Measurements from ENCODE around the gene EXOC7.

EXOC7 gene

DNA sequence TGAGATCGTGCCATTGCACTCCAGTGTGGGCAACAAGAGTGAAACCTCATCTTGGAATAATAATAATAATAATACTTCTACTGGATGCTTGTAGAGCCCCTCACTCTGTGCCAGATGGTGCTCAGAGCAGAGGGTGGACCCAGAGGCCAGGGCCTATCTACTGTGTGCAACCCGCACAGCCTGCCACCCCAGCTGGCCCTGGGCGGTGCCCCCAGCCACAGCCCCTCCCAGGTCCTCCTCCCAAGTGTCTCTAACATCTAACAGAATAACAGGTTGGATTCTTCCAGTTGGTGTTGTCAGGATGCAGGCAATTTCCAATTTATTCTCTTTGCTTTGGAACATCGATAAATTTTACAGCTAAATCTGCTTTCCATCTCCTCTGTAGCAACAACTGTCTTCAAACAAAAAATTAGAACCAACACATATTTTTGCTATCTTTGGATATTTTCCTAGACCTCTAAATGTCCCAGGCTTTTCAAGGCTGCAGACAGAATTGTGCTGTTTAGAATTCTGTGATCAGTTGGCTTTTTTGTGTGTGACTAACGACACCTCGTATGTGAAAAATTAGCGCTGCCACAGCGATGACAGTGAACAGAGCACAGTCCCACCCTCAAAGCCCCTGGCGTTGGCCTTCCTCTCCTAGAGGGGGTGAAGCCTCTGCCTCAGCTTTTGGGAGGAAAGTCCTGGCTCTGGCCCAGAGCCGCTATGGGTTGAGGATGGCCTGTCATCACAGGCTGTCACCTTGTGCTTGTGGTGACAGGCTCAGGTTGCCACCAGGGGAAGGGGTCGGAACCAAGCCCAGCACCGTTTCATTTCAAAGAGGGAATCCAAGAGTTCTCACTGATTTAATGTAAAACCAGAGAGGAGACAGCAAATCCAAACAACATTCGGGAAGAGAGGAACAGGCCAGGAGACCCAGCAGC lies 68.9 kb downstream of the EXOC7 start:
- peak; percentile 23 for DNase-seq

DNA sequence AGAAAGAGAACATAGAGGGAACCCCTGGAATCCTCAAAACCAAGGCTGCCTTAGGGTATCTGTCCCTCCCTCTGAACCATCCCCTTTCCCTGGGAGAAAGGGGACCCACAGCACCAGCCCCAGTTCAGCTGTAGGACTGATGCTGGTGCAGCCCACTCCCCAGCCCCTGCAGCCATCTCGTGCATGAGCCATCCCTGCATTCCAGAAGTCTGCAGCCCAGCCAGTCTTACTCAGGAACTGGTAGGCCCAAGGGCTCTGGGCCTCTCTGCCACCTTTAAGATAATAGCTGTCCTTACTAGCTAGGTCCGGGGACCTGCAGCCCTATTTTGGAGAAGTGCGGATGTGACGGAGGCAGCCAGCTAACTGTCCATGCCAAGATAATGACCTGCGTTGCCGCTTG lies 70.4 kb downstream of the EXOC7 start:
- no peak for DNase-seq

DNA sequence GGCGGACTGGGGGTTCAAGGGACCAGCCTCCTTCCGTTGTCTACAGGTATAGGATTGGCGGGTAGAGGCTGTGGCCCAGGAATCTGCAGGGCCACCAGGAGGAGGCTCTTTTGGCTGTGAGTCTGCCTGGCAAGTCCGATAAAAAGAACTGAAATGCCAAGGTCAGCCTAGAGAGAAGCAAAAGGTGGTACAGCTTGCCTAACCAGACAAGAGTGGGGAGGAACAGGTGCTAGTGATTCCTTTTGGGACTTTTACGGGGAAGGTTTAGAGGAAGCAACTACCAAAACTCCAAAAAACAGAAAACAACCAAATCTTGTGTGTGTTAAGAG lies 70.8 kb downstream of the EXOC7 start:
- no peak for DNase-seq

DNA sequence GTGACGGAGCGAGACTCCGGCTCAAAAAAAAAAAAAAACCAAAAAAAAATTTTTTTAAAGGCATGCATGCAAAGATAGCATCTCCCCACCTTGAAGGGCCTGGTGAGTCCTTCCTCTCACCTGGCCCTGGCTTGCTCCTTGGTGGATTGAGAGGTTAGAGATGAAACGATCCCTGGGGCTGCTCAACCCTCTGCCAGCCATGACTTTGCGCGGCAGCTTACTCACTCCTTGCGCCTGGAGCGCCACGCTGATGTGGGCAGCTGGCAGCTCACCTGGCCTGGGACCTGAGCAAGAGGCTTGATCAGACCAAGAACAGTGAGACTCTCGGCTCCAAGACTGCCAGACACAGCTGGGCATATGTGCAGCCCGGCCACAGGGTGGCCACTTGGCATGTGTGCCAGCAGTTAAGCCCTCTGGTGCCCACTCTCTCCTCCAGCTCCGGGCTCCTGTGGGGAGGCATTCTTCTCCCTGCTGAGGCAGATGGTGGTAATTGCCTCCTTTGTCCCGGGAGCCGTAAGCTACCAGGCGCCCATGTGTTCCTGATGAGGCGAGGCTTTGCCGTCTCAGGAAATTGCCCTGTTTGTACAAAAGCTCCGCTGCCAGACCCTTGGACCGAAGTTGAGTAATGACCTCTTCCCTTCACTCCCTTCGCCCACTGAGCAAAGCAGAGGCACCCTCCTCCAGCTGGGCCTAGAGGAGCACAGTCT lies 71.4 kb downstream of the EXOC7 start:
- no peak for DNase-seq

Data from fibroblast of skin of right biceps (primary cell).